PC-9 (cell line): Measurements from ENCODE around the gene ZMIZ1. TPM values are rescaled to one million over a fixed set of nuclear protein-coding genes. Genes with fewer than 3 reads are reported as not detected.

Experiments used
- BruUV-seq: library from RNA; stranded (reverse); fragments of 400-500 nt; replicated peaks from 2 replicates; lab custom pipeline; 2021; lab: Mats Ljungman, UMichigan
- CTCF ChIA-PET: fragments of 300-600 bp; sonication (Branson Sonifier 250); formaldehyde crosslinking; loops from one replicate; lab custom pipeline; 2022; ENCODE audit warnings: antibody characterized with exemption; lab: Charles Lee
- POLR2A ChIA-PET: fragments of 300-600 bp; sonication (Branson Sonifier 250); formaldehyde crosslinking; loops from one replicate; lab custom pipeline; 2022; ENCODE audit warnings: antibody characterized with exemption; ENCODE audit not compliant: unreplicated experiment; lab: Charles Lee
- DNase-seq, 2 experiments: peaks; one replicate each; pipeline versions ENCODE4 v3.0.0 to v3.0.0-alpha.2; 2015 to 2022; ENCODE audit warnings: mixed read lengths in 1 of 2
- H2AFZ ChIP-seq: fragments of 200-600 bp; sonication (generic); 2 replicates; pipeline ENCODE4 v1.8.1; 2017; ENCODE audit warnings: antibody characterized with exemption
- H3F3A ChIP-seq: fragments of 200-600 bp; sonication (generic); 2 replicates; pipeline ENCODE4 v1.8.1; 2017; ENCODE audit warnings: antibody characterized with exemption, mild to moderate bottlenecking, low read depth; ENCODE audit not compliant: insufficient read depth
- H3K27ac ChIP-seq: fragments of 200-600 bp; sonication (generic); 2 replicates; pipeline ENCODE4 v1.6.1; 2016; ENCODE audit warnings: mixed run types
- H3K27me3 ChIP-seq: fragments of 200-600 bp; sonication (generic); 2 replicates; pipeline ENCODE4 v1.6.1; 2016; ENCODE audit warnings: low read depth, mixed run types; ENCODE audit not compliant: insufficient read depth
- H3K36me3 ChIP-seq: fragments of 200-600 bp; sonication (generic); 2 replicates; pipeline ENCODE4 v1.6.1; 2016; ENCODE audit warnings: low read depth, mixed run types
- H3K4me1 ChIP-seq: fragments of 200-600 bp; sonication (generic); replicated peaks from 2 replicates; pipeline ENCODE4 v1.6.1; 2016; ENCODE audit warnings: mixed run types; ENCODE audit not compliant: insufficient read depth
- H3K4me2 ChIP-seq: fragments of 200-600 bp; sonication (generic); 2 replicates; pipeline ENCODE4 v1.6.1; 2017; ENCODE audit warnings: mixed run types
- H3K4me3 ChIP-seq: fragments of 200-600 bp; sonication (generic); 2 replicates; pipeline ENCODE4 v1.6.1; 2016; ENCODE audit warnings: mixed run types
- H3K79me2 ChIP-seq: fragments of 200-600 bp; sonication (generic); 2 replicates; pipeline ENCODE4 v1.6.1; 2017; ENCODE audit warnings: low read depth, mixed run types
- H3K9me2 ChIP-seq: fragments of 200-600 bp; sonication (generic); 2 replicates; pipeline ENCODE4 v1.8.1; 2017; ENCODE audit warnings: mild to moderate bottlenecking; ENCODE audit not compliant: insufficient read depth
- H3K9me3 ChIP-seq: fragments of 200-600 bp; sonication (generic); 2 replicates; pipeline ENCODE4 v1.8.1; 2016; ENCODE audit warnings: low read depth; ENCODE audit not compliant: insufficient read depth
- H4K20me1 ChIP-seq: fragments of 200-600 bp; sonication (generic); 2 replicates; pipeline ENCODE4 v1.8.1; 2017; ENCODE audit not compliant: insufficient read depth
- EZH2 ChIP-seq: fragments of 200-600 bp; sonication (generic); IDR thresholded peaks from 2 replicates; pipeline ENCODE4 v1.8.0; 2017; ENCODE audit warnings: antibody characterized with exemption, low read depth
- intact Hi-C: fragments of 100-400 bp; cut with micrococcal nuclease; formaldehyde crosslinking; loops from one replicate; pipeline ENCODE4 v1.10.0; 2022; ENCODE audit not compliant: unreplicated experiment
- total RNA-seq: library from RNA; stranded (reverse); gene quantifications from 2 replicates; pipeline ENCODE4 v1.2.3, GENCODE V29; 2021
- TF ChIP-seq, protein P1 (sequence below): fragments of 200-600 bp; sonication (generic); conservative IDR thresholded peaks from 2 replicates; pipeline ENCODE4 v1.6.1; 2017; ENCODE audit warnings: mixed run types, antibody characterized with exemption, mild to moderate bottlenecking, moderate library complexity

ZMIZ1 gene
- total RNA-seq, 1 experiment from 2014 or later: 47.6 TPM

DNA sequence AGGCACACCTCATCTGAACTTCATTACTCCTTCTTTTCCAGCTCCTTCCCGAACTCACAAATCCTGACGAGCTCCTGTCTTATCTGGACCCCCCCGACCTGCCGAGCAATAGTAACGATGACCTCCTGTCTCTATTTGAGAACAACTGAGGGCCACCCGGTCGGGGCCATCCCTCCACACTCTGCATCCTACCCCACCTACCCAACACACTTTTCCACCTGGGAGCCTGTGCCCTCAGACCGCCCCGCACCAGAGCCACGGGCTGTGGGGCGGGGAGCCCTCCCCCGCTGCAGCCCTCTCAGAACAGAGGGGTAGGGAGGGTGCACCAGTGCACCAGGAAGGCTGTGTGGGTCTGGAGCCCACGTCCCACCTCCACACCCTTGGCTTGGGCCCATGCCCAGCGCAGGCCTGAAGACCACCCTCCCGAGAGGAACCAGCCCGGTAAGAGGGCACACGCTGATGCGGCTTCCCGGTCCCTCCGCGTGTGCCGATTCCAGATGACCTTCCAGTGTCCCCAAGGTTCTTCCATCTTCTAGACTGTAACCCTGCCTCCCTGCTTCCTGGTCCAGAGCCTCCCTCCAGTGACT lies 243.9 kb downstream of the ZMIZ1 start:
- ChIA-PET POLR2A (no interaction called here), CTCF (no interaction called here)
- H3K4me3 ChIP-seq: no peak overlapping the region
- H3K9me2 ChIP-seq: no peaks in the 10 kb centered on the region
- TF ChIP-seq, protein P1, sequence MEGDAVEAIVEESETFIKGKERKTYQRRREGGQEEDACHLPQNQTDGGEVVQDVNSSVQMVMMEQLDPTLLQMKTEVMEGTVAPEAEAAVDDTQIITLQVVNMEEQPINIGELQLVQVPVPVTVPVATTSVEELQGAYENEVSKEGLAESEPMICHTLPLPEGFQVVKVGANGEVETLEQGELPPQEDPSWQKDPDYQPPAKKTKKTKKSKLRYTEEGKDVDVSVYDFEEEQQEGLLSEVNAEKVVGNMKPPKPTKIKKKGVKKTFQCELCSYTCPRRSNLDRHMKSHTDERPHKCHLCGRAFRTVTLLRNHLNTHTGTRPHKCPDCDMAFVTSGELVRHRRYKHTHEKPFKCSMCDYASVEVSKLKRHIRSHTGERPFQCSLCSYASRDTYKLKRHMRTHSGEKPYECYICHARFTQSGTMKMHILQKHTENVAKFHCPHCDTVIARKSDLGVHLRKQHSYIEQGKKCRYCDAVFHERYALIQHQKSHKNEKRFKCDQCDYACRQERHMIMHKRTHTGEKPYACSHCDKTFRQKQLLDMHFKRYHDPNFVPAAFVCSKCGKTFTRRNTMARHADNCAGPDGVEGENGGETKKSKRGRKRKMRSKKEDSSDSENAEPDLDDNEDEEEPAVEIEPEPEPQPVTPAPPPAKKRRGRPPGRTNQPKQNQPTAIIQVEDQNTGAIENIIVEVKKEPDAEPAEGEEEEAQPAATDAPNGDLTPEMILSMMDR: no peak
- no peak for TF ChIP-seq EZH2
- no peaks in the 10 kb centered on the region for H3K9me3 ChIP-seq
- DNase-seq: no peak
- no TSS peak for BruUV-seq
- H3K27me3 ChIP-seq: no peaks in the 10 kb centered on the region
- no peaks in the 10 kb centered on the region for H4K20me1 ChIP-seq
- H3F3A ChIP-seq: peaks cover 26% of the 10 kb centered on the region; the same call in 1 of the 2 replicates
- peaks cover 17% of the 10 kb centered on the region for H3K4me1 ChIP-seq
- intact Hi-C loops: no loop called here
- H3K4me2 ChIP-seq: no peak overlapping the region
- H3K36me3 ChIP-seq: peaks cover 10% of the 10 kb centered on the region
- no peaks in the 10 kb centered on the region for H3K79me2 ChIP-seq
- no peak overlapping the region for H3K27ac ChIP-seq
- H2AFZ ChIP-seq: no peak overlapping the region

DNA sequence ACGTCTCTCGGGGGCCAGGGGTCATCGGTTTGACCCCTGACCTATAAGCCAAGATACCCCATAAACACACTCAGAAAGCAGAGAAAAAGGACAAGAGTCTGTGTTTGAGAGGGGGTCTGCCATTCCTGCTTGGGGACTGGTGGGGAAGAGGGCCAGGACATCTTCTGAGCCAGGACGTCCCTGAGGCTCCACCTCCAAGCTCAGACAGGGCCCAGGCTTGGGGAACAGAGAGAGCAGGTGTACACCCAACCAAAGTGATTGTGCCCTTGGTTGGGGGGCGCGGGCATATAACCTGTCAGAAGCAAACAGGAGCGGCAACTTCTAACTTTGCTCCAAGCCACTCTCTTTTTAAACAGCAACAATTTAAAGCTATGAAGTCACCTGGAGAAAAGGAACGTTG lies 244.6 kb downstream of the ZMIZ1 start:
- Histone ChIP-seq H3K27ac (no peak overlapping the region), H3K27me3 (no peaks in the 10 kb centered on the region), H3F3A (peaks cover 31% of the 10 kb centered on the region; the same call in 1 of the 2 replicates), H3K79me2 (no peaks in the 10 kb centered on the region), H3K4me1 (peaks cover 23% of the 10 kb centered on the region), H3K36me3 (peaks cover 3% of the 10 kb centered on the region; the same call in 1 of the 2 replicates), H2AFZ (no peak overlapping the region), H3K4me3 (no peak overlapping the region), H3K9me2 (no peaks in the 10 kb centered on the region), H4K20me1 (no peaks in the 10 kb centered on the region), H3K4me2 (no peak overlapping the region), H3K9me3 (no peaks in the 10 kb centered on the region)
- DNase-seq: no peak
- TF ChIP-seq, protein P1: no peak
- TF ChIP-seq EZH2: no peak
- ChIA-PET CTCF (no interaction called here), POLR2A (no interaction called here)
- no TSS peak for BruUV-seq
- intact Hi-C loops: no loop called here

DNA sequence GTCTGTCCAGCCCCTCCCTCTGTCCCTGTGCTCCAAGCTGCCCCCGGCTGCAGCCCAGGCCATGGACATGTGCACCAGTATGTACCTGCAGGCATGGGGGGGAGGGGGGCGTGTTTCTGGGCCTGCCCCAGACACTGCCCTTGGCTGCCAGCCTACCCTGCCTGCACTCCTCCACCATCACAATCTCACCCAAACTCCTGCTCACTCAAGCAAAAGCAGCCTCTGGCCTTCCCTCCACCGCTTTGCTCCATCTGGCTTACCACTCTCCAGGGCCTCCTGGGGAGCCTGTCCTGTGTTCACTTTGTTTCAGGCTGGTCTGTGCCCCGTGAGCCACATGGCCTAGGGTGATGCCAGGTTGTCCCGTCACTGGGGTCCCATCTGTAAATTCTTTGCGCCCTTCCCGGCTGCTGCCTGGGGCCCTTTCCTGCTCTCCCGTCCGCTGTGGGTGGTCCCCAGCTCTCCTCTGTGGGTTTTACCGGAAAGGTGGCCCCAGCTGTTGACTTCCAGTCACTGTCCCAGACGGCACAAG lies 245.2 kb downstream of the ZMIZ1 start:
- Histone ChIP-seq H3K4me1 (peaks cover 30% of the 10 kb centered on the region), H3F3A (peaks cover 38% of the 10 kb centered on the region; the same call in 1 of the 2 replicates), H3K27ac (no peak overlapping the region), H3K4me3 (no peak overlapping the region), H3K27me3 (no peaks in the 10 kb centered on the region), H3K79me2 (no peaks in the 10 kb centered on the region), H3K9me2 (no peaks in the 10 kb centered on the region), H2AFZ (no peak overlapping the region), H3K9me3 (no peaks in the 10 kb centered on the region; the same call in 1 of the 2 replicates), H4K20me1 (no peaks in the 10 kb centered on the region), H3K4me2 (no peak overlapping the region), H3K36me3 (peaks cover 3% of the 10 kb centered on the region; the same call in 1 of the 2 replicates)
- POLR2A ChIA-PET: no interaction called here
- intact Hi-C loops: no loop called here
- BruUV-seq: no TSS peak
- CTCF ChIA-PET: no interaction called here
- TF ChIP-seq, protein P1: no peak
- no peak for TF ChIP-seq EZH2
- no peak for DNase-seq
